H9 (cell line): ENCODE measurements around the gene NOX1. TPM values are rescaled to one million over a fixed set of nuclear protein-coding genes. Genes with fewer than 3 reads are reported as not detected.

Experiments
- DNase-seq: peaks from one replicate; pipeline ENCODE4 v3.0.0-alpha.2; 2017
- H2AFZ ChIP-seq: one replicate; pipeline ENCODE4 v1.6.1; 2013; ENCODE audit warnings: mild to moderate bottlenecking, low read length, control low read depth, moderate library complexity
- H2AK5ac ChIP-seq: 2 replicates; pipeline ENCODE4 v1.6.1; 2013; ENCODE audit warnings: low read length, control low read depth, mixed read lengths; ENCODE audit not compliant: insufficient read length
- H2BK120ac ChIP-seq: one replicate; pipeline ENCODE4 v1.6.1; 2013; ENCODE audit warnings: low read depth, mild to moderate bottlenecking, low read length, control low read depth, inconsistent platforms; ENCODE audit not compliant: poor library complexity, severe bottlenecking
- H2BK12ac ChIP-seq: 2 replicates; pipeline ENCODE4 v1.6.1; 2013; ENCODE audit warnings: low read length, control low read depth, mixed read lengths, low read depth; ENCODE audit not compliant: insufficient read length
- H2BK15ac ChIP-seq: 2 replicates; pipeline ENCODE4 v1.6.1; 2013; ENCODE audit warnings: low read depth, low read length, control low read depth
- H2BK20ac ChIP-seq: one replicate; pipeline ENCODE4 v1.6.1; 2013; ENCODE audit warnings: low read depth, mild to moderate bottlenecking, low read length, control low read depth, inconsistent platforms; ENCODE audit not compliant: poor library complexity, severe bottlenecking
- H2BK5ac ChIP-seq: 2 replicates; pipeline ENCODE4 v1.6.1; 2013; ENCODE audit warnings: low read length, control low read depth, mixed read lengths; ENCODE audit not compliant: insufficient read length
- H3K14ac ChIP-seq: 2 replicates; pipeline ENCODE4 v1.6.1; 2013; ENCODE audit warnings: low read length, control low read depth; ENCODE audit not compliant: insufficient read depth
- H3K18ac ChIP-seq: 2 replicates; pipeline ENCODE4 v1.6.1; 2013; ENCODE audit warnings: low read depth, mild to moderate bottlenecking, mixed read lengths, low read length, control low read depth; ENCODE audit not compliant: insufficient read length
- H3K23ac ChIP-seq: 2 replicates; pipeline ENCODE4 v1.6.1; 2013; ENCODE audit warnings: low read length, control low read depth, mixed read lengths, low read depth; ENCODE audit not compliant: insufficient read length
- H3K23me2 ChIP-seq: 2 replicates; pipeline ENCODE4 v1.6.1; 2013; ENCODE audit warnings: low read depth, mild to moderate bottlenecking, mixed read lengths, low read length, control low read depth; ENCODE audit not compliant: insufficient read length, poor library complexity, severe bottlenecking
- H3K27ac ChIP-seq: 2 replicates; pipeline ENCODE4 v1.5.1; 2013; ENCODE audit warnings: low read length, control low read depth, mixed read lengths, low read depth; ENCODE audit not compliant: insufficient read length
- H3K27me3 ChIP-seq: 2 replicates; pipeline ENCODE4 v1.6.1; 2013; ENCODE audit warnings: low read length, control low read depth, inconsistent platforms; ENCODE audit not compliant: insufficient read depth
- H3K4ac ChIP-seq: 2 replicates; pipeline ENCODE4 v1.6.1; 2013; ENCODE audit warnings: low read depth, mild to moderate bottlenecking, control low read depth, inconsistent platforms, low read length, moderate library complexity
- H3K4me1 ChIP-seq: 2 replicates; pipeline ENCODE4 v1.6.1; 2013; ENCODE audit warnings: low read length, control low read depth, inconsistent platforms; ENCODE audit not compliant: insufficient read depth
- H3K4me2 ChIP-seq: 2 replicates; pipeline ENCODE4 v1.6.1; 2013; ENCODE audit warnings: low read length, control low read depth, mixed read lengths; ENCODE audit not compliant: insufficient read length, insufficient read depth
- H3K56ac ChIP-seq: 2 replicates; pipeline ENCODE4 v1.6.1; 2013; ENCODE audit warnings: low read depth, mild to moderate bottlenecking, mixed read lengths, low read length, control low read depth; ENCODE audit not compliant: insufficient read length
- H3K79me1 ChIP-seq: 2 replicates; pipeline ENCODE4 v1.6.1; 2013; ENCODE audit warnings: low read depth, mild to moderate bottlenecking, moderate library complexity, low read length, control low read depth, inconsistent platforms; ENCODE audit not compliant: insufficient read depth, poor library complexity, severe bottlenecking
- H3K79me2 ChIP-seq: 2 replicates; pipeline ENCODE4 v1.6.1; 2013; ENCODE audit warnings: low read length, control low read depth, inconsistent platforms; ENCODE audit not compliant: insufficient read depth
- H3K9ac ChIP-seq: 2 replicates; pipeline ENCODE4 v1.6.1; 2013; ENCODE audit warnings: low read length, control low read depth, mixed read lengths; ENCODE audit not compliant: insufficient read length; ENCODE audit errors: extremely low read depth
- H3K9me3 ChIP-seq: one replicate; pipeline ENCODE4 v1.6.1; 2013; ENCODE audit warnings: low read depth, low read length, inconsistent platforms; ENCODE audit not compliant: control insufficient read depth
- H3T11ph ChIP-seq: one replicate; pipeline ENCODE4 v1.6.1; 2013; ENCODE audit warnings: mild to moderate bottlenecking, low read length, control low read depth, inconsistent platforms
- H4K20me1 ChIP-seq: one replicate; pipeline ENCODE4 v1.6.1; 2013; ENCODE audit not compliant: control insufficient read depth, insufficient read length, insufficient read depth
- H4K5ac ChIP-seq: 2 replicates; pipeline ENCODE4 v1.6.1; 2013; ENCODE audit warnings: low read depth, mild to moderate bottlenecking, mixed read lengths, low read length, control low read depth; ENCODE audit not compliant: insufficient read length
- H4K8ac ChIP-seq: replicated peaks from 2 replicates; pipeline ENCODE4 v1.6.1; 2013; ENCODE audit warnings: low read length, control low read depth, mixed read lengths, low read depth; ENCODE audit not compliant: insufficient read length
- H4K91ac ChIP-seq: 2 replicates; pipeline ENCODE4 v1.6.1; 2013; ENCODE audit warnings: low read depth, mild to moderate bottlenecking, moderate library complexity, mixed read lengths, low read length, control low read depth; ENCODE audit not compliant: insufficient read length
- H3K27ac Mint-ChIP-seq, 3 experiments: 2 replicates in 2 of 3; 3 replicates in 1 of 3; pipeline ENCODE4 v1.8.0; 2020 to 2021; ENCODE audit warnings: mixed read lengths in 3 of 3, mild to moderate bottlenecking in 1 of 3, moderate library complexity in 1 of 3
- H3K27me3 Mint-ChIP-seq: 2 replicates; pipeline ENCODE4 v1.8.0; 2021; ENCODE audit warnings: low read depth, mild to moderate bottlenecking, moderate library complexity, mixed read lengths
- H3K36me3 Mint-ChIP-seq, 3 experiments: 2 replicates in 2 of 3; 3 replicates in 1 of 3; pipeline ENCODE4 v1.8.0; 2020 to 2021; ENCODE audit warnings: low read depth in 3 of 3, mixed read lengths in 3 of 3; ENCODE audit not compliant: insufficient read depth in 1 of 3
- H3K4me1 Mint-ChIP-seq, 2 experiments: 2 replicates each; pipeline ENCODE4 v1.8.0; 2020; ENCODE audit warnings: mixed read lengths in 2 of 2
- H3K4me3 Mint-ChIP-seq, 2 experiments: 2 replicates in 1 of 2; 3 replicates in 1 of 2; pipeline ENCODE4 v1.8.0; 2020 to 2021; ENCODE audit warnings: mild to moderate bottlenecking in 2 of 2, mixed read lengths in 2 of 2, moderate library complexity in 1 of 2
- H3K9me3 Mint-ChIP-seq, 2 experiments: 2 replicates in 1 of 2; 3 replicates in 1 of 2; pipeline ENCODE4 v1.8.0; 2020; ENCODE audit warnings: mild to moderate bottlenecking in 2 of 2, mixed read lengths in 2 of 2, moderate library complexity in 1 of 2
- WGBS: extraction: QIAGEN DNeasy Blood & Tissue Kit; methylation state at CpG from one replicate; pipeline ENCODE4 v1.1.7; 2013; ENCODE audit warnings: missing lambda C conversion rate, low lambda C conversion rate, mixed read lengths; ENCODE audit not compliant: insufficient read length; ENCODE audit errors: extremely low coverage; 5-methylcytosine and 5-hydroxymethylcytosine counted together
- total RNA-seq: library from RNA; stranded (reverse); gene quantifications from 2 replicates; pipeline ENCODE4 v1.2.1, GENCODE V29; 2021
- TF ChIP-seq, protein P1 (sequence below): fragments of 200-600 bp; sonication (generic); conservative IDR thresholded peaks from 3 replicates; pipeline ENCODE4 v1.8.0; 2021; ENCODE audit warnings: antibody characterized with exemption, mild to moderate bottlenecking

NOX1 gene
- total RNA-seq, 1 experiment from 2014 or later: not detected

DNA sequence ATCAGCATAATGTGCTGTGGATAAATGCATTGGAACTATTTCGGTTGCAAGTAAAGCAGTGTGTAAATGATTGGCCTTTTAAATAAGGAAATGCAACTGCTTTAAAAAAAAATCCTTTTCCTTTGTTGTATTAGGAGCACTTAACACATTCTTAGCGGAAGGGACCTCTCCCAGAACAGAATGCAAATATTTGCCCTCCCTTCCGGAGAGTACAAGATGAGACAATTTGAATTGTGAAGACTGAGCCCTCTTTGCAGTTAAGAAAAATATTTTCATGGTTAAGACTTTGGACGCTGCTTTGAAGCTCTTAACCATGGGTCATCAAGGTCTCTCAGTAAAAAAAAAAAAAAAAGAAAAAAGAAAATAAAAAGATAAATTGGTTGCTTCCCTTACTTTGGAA lies 9.5 kb upstream of the NOX1 start:
- TF ChIP-seq, protein P1, sequence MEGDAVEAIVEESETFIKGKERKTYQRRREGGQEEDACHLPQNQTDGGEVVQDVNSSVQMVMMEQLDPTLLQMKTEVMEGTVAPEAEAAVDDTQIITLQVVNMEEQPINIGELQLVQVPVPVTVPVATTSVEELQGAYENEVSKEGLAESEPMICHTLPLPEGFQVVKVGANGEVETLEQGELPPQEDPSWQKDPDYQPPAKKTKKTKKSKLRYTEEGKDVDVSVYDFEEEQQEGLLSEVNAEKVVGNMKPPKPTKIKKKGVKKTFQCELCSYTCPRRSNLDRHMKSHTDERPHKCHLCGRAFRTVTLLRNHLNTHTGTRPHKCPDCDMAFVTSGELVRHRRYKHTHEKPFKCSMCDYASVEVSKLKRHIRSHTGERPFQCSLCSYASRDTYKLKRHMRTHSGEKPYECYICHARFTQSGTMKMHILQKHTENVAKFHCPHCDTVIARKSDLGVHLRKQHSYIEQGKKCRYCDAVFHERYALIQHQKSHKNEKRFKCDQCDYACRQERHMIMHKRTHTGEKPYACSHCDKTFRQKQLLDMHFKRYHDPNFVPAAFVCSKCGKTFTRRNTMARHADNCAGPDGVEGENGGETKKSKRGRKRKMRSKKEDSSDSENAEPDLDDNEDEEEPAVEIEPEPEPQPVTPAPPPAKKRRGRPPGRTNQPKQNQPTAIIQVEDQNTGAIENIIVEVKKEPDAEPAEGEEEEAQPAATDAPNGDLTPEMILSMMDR: no peak
- no peak overlapping the region for H3K56ac ChIP-seq
- no peaks in the 10 kb centered on the region; the same call in 1 of the 2 replicates for H3K4me1 ChIP-seq
- H2BK120ac ChIP-seq: no peak overlapping the region
- no peak overlapping the region for H3K14ac ChIP-seq
- no peak overlapping the region for H3K23ac ChIP-seq
- no peak overlapping the region for H3K4me3 Mint-ChIP-seq
- H3K79me1 ChIP-seq: no peaks in the 10 kb centered on the region
- H4K8ac ChIP-seq: no peak overlapping the region
- no peaks in the 10 kb centered on the region for H3K27me3 ChIP-seq
- no peak overlapping the region for H3K18ac ChIP-seq
- no peak overlapping the region for H2BK12ac ChIP-seq
- no peak overlapping the region for H2AFZ ChIP-seq
- H3K9me3 ChIP-seq: peaks cover 29% of the 10 kb centered on the region
- no peak overlapping the region for H3K27ac Mint-ChIP-seq
- no peak overlapping the region for H4K5ac ChIP-seq
- H4K91ac ChIP-seq: no peak overlapping the region
- no CpG with 5 or more reads among the region's 4 CpGs for WGBS
- no peak overlapping the region for H3T11ph ChIP-seq
- H3K23me2 ChIP-seq: no peaks in the 10 kb centered on the region
- no peak overlapping the region for H3K9ac ChIP-seq
- H3K9me3 Mint-ChIP-seq: peaks cover 60 to 81% of the 10 kb centered on the region in 2 experiments
- H3K79me2 ChIP-seq: no peaks in the 10 kb centered on the region
- no peak overlapping the region for H3K4me2 ChIP-seq
- H3K4me1 Mint-ChIP-seq: 0 out of 4 replicates have a peak, but pooled peaks cover 0 to 4% of the 10 kb centered on the region in 2 experiments
- no peak overlapping the region for H2BK5ac ChIP-seq
- H2AK5ac ChIP-seq: no peak overlapping the region
- H3K36me3 Mint-ChIP-seq: no peaks in the 10 kb centered on the region
- no peak overlapping the region for H3K27ac ChIP-seq
- no peak overlapping the region for H2BK15ac ChIP-seq
- no peaks in the 10 kb centered on the region for H4K20me1 ChIP-seq
- no peak overlapping the region for H2BK20ac ChIP-seq
- no peaks in the 10 kb centered on the region for H3K27me3 Mint-ChIP-seq
- no peak overlapping the region for H3K4ac ChIP-seq
- DNase-seq: no peak
